ENCODE results near the gene AUNIP. TPM values are rescaled to one million over a fixed set of nuclear protein-coding genes. Genes with fewer than 3 reads are reported as not detected.
A peak's percentile ranks its signal among the peaks of the same experiment; 100 is the strongest.

Gene AUNIP
- total RNA-seq, 1 donor from 2014 or later, result 1.9 TPM

- DNase-seq (ENCODE audit: extremely low spot score, unreplicated experiment), result peak; percentile 1
- Mint-ChIP-seq H3K27ac (ENCODE audit: unreplicated experiment) (no peak overlapping the region), H3K27me3 (ENCODE audit: unreplicated experiment) (no peaks in the 10 kb centered on the region), H3K4me1 (ENCODE audit: unreplicated experiment) (peaks cover 23% of the 10 kb centered on the region), H3K36me3 (ENCODE audit: unreplicated experiment) (peaks cover 44% of the 10 kb centered on the region), H3K9me3 (ENCODE audit: unreplicated experiment) (no peaks in the 10 kb centered on the region), H3K4me3 (ENCODE audit: unreplicated experiment) (no peak overlapping the region)
- no peak for TF ChIP-seq CTCF (IDR thresholded peaks at IDR 0.05)
Measured at GRCh38 chr1:25831569-25832196, 27.6 kb downstream of the AUNIP start.

GRCh38 chr1:25829046-25829445 lies 30.2 kb downstream of the AUNIP start:
- Mint-ChIP-seq H3K36me3 (ENCODE audit: unreplicated experiment) (peaks cover 45% of the 10 kb centered on the region), H3K4me3 (ENCODE audit: unreplicated experiment) (no peak overlapping the region), H3K27me3 (ENCODE audit: unreplicated experiment) (no peaks in the 10 kb centered on the region), H3K9me3 (ENCODE audit: unreplicated experiment) (no peaks in the 10 kb centered on the region), H3K4me1 (ENCODE audit: unreplicated experiment) (no peaks in the 10 kb centered on the region), H3K27ac (ENCODE audit: unreplicated experiment) (no peak overlapping the region)
- peak; percentile 10 for DNase-seq (ENCODE audit: extremely low spot score, unreplicated experiment)
- no peak for TF ChIP-seq CTCF (IDR thresholded peaks at IDR 0.05)

- no peaks in the 10 kb centered on the region for H3K4me1 Mint-ChIP-seq (ENCODE audit: unreplicated experiment)
- peaks cover 45% of the 10 kb centered on the region for H3K36me3 Mint-ChIP-seq (ENCODE audit: unreplicated experiment)
- no peaks in the 10 kb centered on the region for H3K9me3 Mint-ChIP-seq (ENCODE audit: unreplicated experiment)
- no peaks in the 10 kb centered on the region for H3K27me3 Mint-ChIP-seq (ENCODE audit: unreplicated experiment)
- no peak for TF ChIP-seq CTCF (IDR thresholded peaks at IDR 0.05)
- DNase-seq (ENCODE audit: extremely low spot score, unreplicated experiment), result no peak
- no peak overlapping the region for H3K27ac Mint-ChIP-seq (ENCODE audit: unreplicated experiment)
- no peak overlapping the region for H3K4me3 Mint-ChIP-seq (ENCODE audit: unreplicated experiment)
Measured at GRCh38 chr1:25828491-25828890, 30.8 kb downstream of the AUNIP start.

GRCh38 chr1:25826571-25826970 lies 32.7 kb downstream of the AUNIP start:
- TF ChIP-seq CTCF (IDR thresholded peaks at IDR 0.05), result no peak
- Mint-ChIP-seq H3K36me3 (ENCODE audit: unreplicated experiment) (peaks cover 36% of the 10 kb centered on the region), H3K9me3 (ENCODE audit: unreplicated experiment) (no peaks in the 10 kb centered on the region), H3K4me3 (ENCODE audit: unreplicated experiment) (no peak overlapping the region), H3K27ac (ENCODE audit: unreplicated experiment) (no peak overlapping the region), H3K4me1 (ENCODE audit: unreplicated experiment) (peaks cover 7% of the 10 kb centered on the region), H3K27me3 (ENCODE audit: unreplicated experiment) (no peaks in the 10 kb centered on the region)
- peak; percentile 66 for DNase-seq (ENCODE audit: extremely low spot score, unreplicated experiment)

GRCh38 chr1:25825605-25826004 lies 33.7 kb downstream of the AUNIP start:
- H3K4me1 Mint-ChIP-seq (ENCODE audit: unreplicated experiment), result peaks cover 17% of the 10 kb centered on the region
- no peak overlapping the region for H3K4me3 Mint-ChIP-seq (ENCODE audit: unreplicated experiment)
- H3K27ac Mint-ChIP-seq (ENCODE audit: unreplicated experiment), result no peak overlapping the region
- peaks cover 29% of the 10 kb centered on the region for H3K36me3 Mint-ChIP-seq (ENCODE audit: unreplicated experiment)
- H3K27me3 Mint-ChIP-seq (ENCODE audit: unreplicated experiment), result no peaks in the 10 kb centered on the region
- H3K9me3 Mint-ChIP-seq (ENCODE audit: unreplicated experiment), result no peaks in the 10 kb centered on the region
- no peak for TF ChIP-seq CTCF (IDR thresholded peaks at IDR 0.05)
- DNase-seq (ENCODE audit: extremely low spot score, unreplicated experiment), result no peak
